ENCODE results near the gene NLRC3.

Gene NLRC3

DNA sequence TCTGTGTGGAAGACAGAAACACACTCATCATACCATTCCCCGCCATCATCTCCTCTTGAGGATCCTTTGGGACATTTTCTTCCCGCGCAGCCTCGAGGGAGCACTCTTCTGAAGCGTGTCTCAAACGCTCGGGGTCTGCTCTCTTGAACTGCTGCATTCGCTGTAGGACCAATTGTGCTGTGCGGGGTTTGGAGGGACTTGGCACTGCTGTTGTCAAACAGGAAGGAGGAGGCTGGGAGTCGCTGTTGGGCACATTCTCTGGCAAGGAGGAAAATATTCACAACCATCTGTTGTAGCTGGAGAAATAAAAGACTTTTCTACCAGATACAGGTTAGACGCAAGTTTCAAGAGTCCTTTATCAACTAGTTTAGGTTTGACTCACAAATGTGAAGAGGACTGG, 29.2 kb upstream of the NLRC3 start:
- no peak overlapping the region for H3K27ac Mint-ChIP-seq
- no peaks in the 10 kb centered on the region for H3K9me3 Mint-ChIP-seq
- H3K36me3 Mint-ChIP-seq = peaks cover 7% of the 10 kb centered on the region
- no peak overlapping the region for H3K4me3 Mint-ChIP-seq
- peaks cover 16% of the 10 kb centered on the region for H3K4me1 Mint-ChIP-seq
- H3K27me3 Mint-ChIP-seq = no peaks in the 10 kb centered on the region

DNA sequence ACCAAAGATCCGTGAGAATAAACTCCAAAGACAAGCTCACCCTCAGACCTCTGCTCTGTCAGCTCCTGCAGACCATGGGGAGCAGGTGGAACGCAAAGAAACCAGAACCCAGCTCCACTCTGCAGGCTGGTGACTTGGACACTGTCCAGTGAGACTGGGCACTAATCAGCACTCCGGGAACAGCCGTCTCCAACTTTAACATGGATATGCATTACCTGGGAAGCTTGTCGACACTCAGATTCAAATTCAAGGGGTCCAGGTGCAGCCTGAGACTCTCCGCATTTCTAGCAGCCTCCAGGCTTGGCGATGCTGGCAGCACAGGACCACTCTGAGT, 25.1 kb upstream of the NLRC3 start:
- H3K9me3 Mint-ChIP-seq = no peaks in the 10 kb centered on the region
- H3K27me3 Mint-ChIP-seq = no peaks in the 10 kb centered on the region

DNA sequence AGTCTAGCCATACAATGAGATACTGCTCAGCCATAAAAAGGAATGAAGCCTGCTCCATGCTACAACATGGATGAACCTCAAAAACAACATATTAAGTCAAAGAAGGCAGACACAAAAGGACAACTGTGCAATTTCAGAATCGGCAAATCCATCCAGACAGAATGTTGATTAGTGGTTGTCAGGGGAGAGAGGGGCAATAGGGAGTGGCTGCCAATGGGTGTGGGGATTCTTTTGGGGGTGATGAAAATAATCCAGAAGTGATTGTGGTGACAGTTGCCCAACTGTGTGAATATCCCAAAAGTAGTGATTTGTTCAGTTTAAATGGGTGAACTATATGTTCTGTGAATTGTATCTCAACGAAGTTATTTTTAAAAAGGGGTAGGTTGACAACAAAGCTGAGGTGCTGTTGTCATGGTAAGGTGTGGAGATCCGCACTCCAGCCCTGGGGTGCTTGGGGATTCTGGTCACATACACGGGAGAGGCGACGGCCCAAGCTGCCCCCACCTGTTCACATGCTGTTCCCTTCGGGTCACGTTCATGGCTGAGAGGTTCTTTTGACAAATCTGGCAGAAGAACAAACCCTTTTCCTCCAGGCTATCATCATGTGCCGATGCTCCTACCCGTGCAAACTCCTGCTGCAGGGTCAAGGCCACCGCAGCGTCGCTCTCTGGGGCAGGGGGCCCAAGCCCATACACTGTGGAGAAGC, 24.6 kb upstream of the NLRC3 start:
- no peaks in the 10 kb centered on the region for H3K27me3 Mint-ChIP-seq
- no peaks in the 10 kb centered on the region for H3K9me3 Mint-ChIP-seq
- H3K27ac Mint-ChIP-seq = no peak overlapping the region
- H3K4me3 Mint-ChIP-seq = no peak overlapping the region
- peaks cover 14% of the 10 kb centered on the region for H3K36me3 Mint-ChIP-seq
- peaks cover 3% of the 10 kb centered on the region for H3K4me1 Mint-ChIP-seq

More for the DNA sequence above, 25.1 kb upstream of the NLRC3 start:
- H3K36me3 Mint-ChIP-seq = peaks cover 14% of the 10 kb centered on the region
- H3K4me3 Mint-ChIP-seq = no peak overlapping the region
- peaks cover 3% of the 10 kb centered on the region for H3K4me1 Mint-ChIP-seq
- H3K27ac Mint-ChIP-seq = no peak overlapping the region

DNA sequence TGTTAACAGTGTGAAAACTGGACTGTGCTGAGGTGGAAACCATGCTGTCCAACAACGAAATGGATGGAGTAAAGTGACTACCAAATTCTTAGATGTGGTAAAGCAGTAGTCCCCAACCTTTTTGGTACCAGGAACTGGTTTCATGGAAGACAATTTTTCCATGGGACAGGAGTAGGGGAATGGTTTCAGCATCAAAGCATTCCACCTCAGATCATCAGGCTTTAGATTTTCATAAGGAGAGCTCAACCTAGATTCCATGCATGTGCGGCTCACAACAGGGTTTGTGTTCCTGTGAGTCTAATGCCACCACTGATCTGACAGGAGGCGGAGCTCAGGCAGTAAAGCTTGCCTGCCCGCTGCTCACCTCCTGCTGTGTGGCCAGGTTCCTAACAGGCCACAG, 22.7 kb upstream of the NLRC3 start:
- no peaks in the 10 kb centered on the region for H3K27me3 Mint-ChIP-seq
- peaks cover 16% of the 10 kb centered on the region for H3K36me3 Mint-ChIP-seq
- no peaks in the 10 kb centered on the region for H3K4me1 Mint-ChIP-seq
- no peak overlapping the region for H3K27ac Mint-ChIP-seq
- no peaks in the 10 kb centered on the region for H3K9me3 Mint-ChIP-seq
- no peak overlapping the region for H3K4me3 Mint-ChIP-seq

DNA sequence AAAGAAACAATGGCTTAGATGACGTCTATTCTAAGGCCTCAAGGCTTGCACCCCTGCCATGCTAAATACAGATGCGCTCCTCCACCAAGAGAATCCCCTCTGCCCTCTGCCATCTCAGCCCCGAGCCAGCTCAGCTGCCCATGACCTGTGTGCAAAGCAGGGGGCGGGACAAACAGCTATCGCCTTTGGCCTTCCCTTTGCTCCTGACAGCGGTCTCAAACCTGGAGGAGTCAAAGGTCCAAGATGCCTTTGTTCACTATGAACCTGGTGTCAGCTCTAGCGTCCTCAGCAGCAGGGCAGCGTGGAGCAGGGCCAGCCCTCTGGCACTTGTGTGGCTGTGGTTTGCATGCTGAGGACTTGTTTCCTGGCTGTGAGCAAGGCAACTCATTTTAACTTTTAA, 21.9 kb upstream of the NLRC3 start:
- no peaks in the 10 kb centered on the region for H3K27me3 Mint-ChIP-seq
- no peak overlapping the region for H3K4me3 Mint-ChIP-seq
- no peaks in the 10 kb centered on the region for H3K4me1 Mint-ChIP-seq
- H3K27ac Mint-ChIP-seq = no peak overlapping the region
- H3K36me3 Mint-ChIP-seq = peaks cover 16% of the 10 kb centered on the region
- no peaks in the 10 kb centered on the region for H3K9me3 Mint-ChIP-seq

DNA sequence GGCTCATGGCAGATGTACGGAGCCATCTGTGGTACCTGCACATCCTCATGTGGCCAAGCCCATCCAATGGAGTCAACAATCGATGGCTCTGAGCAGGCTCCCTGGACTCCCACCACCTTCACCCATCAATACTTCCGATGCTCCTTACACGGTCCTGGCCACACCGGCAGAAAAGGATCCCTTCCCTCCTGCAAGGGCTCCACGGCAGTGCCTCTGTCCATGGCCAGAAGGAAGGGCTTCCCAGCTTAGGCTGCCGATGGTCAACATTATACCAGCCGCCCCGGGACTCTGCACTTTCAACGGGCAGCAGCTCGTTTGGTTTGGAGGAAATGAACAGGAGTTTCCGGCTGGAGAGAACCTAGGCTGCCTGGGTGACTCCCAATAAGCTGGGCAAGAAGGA, 21.0 kb upstream of the NLRC3 start:
- no peaks in the 10 kb centered on the region for H3K27me3 Mint-ChIP-seq
- H3K9me3 Mint-ChIP-seq = no peaks in the 10 kb centered on the region
- H3K4me3 Mint-ChIP-seq = no peak overlapping the region

DNA sequence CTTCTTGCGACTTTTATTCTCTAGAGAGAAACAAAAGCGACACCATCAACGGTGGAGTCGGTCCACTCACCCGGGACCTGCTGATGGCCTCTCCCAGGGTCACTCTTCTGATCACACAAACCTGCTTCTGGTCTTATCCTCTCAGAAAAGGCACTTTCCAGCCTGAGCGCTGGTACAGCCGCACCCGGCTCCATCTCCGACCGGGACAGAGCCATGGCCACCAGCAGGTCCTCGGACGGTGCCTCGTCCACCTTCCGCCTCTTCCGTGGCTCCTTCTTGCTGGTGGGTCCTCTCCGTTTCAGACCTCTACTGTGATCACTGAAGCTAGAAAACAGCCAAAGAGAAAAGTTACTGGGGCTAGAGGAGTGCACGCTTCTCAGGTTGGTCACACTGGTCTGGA, 20.5 kb upstream of the NLRC3 start:
- Mint-ChIP-seq H3K9me3 (no peaks in the 10 kb centered on the region), H3K36me3 (peaks cover 12% of the 10 kb centered on the region), H3K27me3 (no peaks in the 10 kb centered on the region), H3K4me3 (no peak overlapping the region), H3K4me1 (no peaks in the 10 kb centered on the region), H3K27ac (no peak overlapping the region)

More for the DNA sequence above, 21.0 kb upstream of the NLRC3 start:
- no peaks in the 10 kb centered on the region for H3K4me1 Mint-ChIP-seq
- H3K36me3 Mint-ChIP-seq = peaks cover 12% of the 10 kb centered on the region
- H3K27ac Mint-ChIP-seq = no peak overlapping the region

DNA sequence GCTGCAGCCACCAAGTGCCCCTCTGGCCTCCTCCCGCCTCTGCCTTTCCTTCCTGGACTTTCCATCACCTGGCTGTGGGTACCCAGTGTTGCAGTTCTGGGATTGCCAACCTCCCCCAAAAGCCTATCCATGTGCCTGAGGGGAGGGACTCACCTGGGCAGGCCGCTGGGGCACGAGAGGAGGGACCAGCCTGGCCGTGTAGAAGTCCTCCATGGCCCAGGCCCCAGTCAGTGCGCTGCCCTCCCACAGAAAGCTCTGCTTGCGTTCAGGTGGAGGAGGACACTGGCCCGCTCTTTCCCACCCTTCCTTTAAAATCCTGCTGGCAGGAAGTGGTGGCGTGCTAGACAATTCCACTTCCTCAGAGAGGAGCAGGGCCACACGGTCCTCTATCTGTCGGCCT, 20.0 kb upstream of the NLRC3 start:
- Mint-ChIP-seq H3K27ac (no peak overlapping the region), H3K9me3 (no peaks in the 10 kb centered on the region), H3K4me3 (no peak overlapping the region), H3K36me3 (peaks cover 12% of the 10 kb centered on the region), H3K27me3 (no peaks in the 10 kb centered on the region), H3K4me1 (no peaks in the 10 kb centered on the region)

DNA sequence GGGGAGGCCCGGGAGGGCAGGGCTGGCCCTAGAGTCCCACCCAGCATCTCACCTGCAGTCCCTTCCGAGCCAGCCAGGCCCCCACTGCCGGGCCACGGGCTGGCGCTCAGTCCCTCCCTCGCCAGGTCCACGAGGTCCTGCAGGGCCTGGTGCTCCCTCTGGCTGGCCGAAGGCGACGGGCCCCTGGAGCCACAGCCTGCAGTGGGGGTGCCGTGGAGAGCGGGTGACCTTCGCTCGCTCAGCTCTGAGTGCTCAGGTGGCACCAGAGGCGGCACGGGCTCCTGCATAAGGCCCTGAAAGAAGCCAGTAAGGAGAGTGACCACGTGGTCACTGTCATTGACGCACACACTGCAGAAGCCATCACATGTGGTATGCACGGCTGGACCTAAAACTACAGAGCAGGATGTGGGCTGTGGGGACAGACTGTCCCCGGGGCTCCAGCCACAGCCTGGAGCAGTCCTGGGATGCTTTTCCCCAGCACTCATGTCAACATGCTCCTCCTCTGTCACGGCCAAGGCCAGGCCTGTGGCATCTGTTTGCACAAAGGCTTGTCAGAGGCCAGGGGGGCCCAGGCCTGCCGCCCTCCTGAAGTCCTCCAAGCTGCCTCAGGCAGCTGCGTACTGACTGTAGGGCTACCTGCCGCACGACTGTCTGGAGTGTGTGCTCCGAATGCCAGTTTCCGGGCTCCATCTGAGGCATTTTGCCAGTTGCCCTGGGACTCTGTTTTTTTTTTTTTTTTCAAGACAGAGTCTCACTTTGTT, 19.1 kb upstream of the NLRC3 start:
- Mint-ChIP-seq H3K27ac (no peak overlapping the region), H3K27me3 (no peaks in the 10 kb centered on the region), H3K4me3 (no peak overlapping the region), H3K4me1 (no peaks in the 10 kb centered on the region), H3K36me3 (peaks cover 7% of the 10 kb centered on the region), H3K9me3 (no peaks in the 10 kb centered on the region)

DNA sequence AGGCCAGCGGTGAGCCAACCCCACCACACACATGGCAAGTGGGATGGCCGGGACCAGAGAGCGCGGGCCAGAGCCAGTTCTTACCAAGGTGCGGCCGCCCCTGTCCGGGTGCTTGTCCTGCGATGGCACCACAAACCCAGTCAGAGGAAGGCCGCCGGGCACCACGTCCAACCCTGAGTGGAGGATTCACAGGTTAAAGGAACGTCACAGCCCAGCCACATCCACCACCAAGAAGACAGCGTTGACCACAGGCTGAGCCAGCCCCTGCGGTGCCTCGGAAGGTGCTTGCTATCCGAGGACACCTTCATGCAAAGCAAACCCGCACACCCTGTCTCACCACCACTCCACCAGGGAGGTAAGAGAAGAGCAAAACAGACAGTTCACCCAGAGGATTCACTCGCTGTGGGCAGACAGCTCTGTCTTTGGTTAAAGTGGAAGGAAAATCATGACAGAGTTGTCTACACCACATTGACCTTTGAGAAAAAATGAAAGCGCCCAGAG, 18.4 kb upstream of the NLRC3 start:
- no peaks in the 10 kb centered on the region for H3K4me1 Mint-ChIP-seq
- H3K4me3 Mint-ChIP-seq = no peak overlapping the region
- peaks cover 8% of the 10 kb centered on the region for H3K36me3 Mint-ChIP-seq
- H3K27me3 Mint-ChIP-seq = no peaks in the 10 kb centered on the region
- H3K9me3 Mint-ChIP-seq = no peaks in the 10 kb centered on the region
- H3K27ac Mint-ChIP-seq = no peak overlapping the region

DNA sequence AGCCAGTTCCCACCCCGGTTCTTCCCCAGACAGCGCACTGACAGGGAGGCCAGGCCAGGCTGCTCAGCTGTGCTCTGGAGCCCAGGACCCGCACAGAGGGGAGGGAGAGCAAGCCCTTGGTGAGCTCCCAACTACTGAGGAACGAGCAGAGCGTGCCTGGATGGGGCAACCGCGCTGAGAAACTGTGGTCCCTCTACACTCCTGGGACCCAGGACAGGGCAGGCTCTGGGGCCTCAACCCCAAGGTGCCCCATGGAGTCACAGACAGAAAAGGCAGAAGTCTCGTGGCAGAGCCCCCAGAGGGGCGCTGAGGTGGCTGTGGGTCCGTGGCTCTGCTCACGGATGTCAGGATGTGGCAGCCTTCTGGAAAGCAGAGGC, 17.9 kb upstream of the NLRC3 start:
- no peak overlapping the region for H3K4me3 Mint-ChIP-seq
- H3K9me3 Mint-ChIP-seq = no peaks in the 10 kb centered on the region
- H3K27ac Mint-ChIP-seq = no peak overlapping the region
- no peaks in the 10 kb centered on the region for H3K4me1 Mint-ChIP-seq
- H3K36me3 Mint-ChIP-seq = peaks cover 8% of the 10 kb centered on the region
- no peaks in the 10 kb centered on the region for H3K27me3 Mint-ChIP-seq

DNA sequence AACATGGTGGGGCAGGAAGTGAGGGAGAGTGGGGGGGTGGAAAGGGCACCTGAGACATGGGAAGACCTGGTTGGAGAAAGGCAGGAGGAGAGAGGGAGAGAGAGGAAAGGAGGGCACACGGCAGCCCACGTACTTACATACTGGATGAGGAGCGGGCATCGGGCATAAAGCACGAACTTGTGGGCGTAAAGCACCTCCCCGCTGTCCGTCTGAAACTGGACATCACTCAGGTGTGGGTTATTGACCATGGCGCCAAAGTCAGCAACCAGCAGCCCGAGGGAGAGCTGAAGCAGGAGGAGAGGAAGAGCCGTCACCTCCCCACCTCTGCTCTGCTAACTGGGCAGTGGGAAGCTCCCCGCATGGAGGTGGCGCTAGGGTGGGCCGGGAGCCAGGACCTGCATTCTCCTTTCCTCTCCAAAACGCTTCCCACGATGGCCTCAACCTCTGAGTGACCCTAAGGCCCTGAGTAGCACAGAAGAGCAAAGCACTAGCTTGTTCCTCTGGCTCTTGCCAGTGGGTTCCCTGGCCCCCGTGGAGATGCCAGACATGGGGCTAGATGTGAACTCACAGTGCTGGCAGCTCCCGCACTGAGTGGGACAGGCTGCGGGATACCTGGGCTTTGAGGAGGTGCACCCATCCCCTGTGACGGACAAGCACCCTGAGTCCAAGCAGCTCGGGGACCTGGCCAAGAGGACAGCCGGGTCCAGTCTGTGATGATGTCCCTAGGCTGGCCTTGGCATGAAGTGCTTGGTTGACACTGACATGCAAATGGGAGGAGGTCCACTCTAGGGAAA, 17.3 kb upstream of the NLRC3 start:
- Mint-ChIP-seq H3K4me3 (no peak overlapping the region), H3K27me3 (no peaks in the 10 kb centered on the region), H3K27ac (no peak overlapping the region), H3K36me3 (peaks cover 5% of the 10 kb centered on the region), H3K9me3 (no peaks in the 10 kb centered on the region), H3K4me1 (no peaks in the 10 kb centered on the region)

DNA sequence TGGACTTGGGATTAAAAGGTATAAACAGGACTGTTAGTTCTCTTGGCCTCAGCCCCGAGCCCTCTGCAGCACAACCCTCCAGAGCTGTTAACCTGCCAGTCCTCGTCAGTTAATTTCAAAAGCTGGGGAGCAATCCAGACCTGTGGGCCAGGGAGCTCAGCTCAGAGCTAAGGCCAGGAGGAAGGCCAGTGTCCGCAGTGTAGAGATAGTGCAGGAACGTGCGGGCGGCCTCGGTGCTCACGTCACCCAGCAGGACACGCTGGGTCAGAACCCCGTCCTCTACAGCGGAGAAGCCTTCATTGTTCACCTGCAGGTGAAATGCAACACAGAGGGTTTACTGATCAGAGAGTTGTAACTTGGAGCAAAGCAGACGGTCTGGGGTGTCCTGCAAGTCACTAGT, 15.4 kb upstream of the NLRC3 start:
- Mint-ChIP-seq H3K4me1 (no peaks in the 10 kb centered on the region), H3K36me3 (peaks cover 5% of the 10 kb centered on the region), H3K27ac (no peak overlapping the region)

DNA sequence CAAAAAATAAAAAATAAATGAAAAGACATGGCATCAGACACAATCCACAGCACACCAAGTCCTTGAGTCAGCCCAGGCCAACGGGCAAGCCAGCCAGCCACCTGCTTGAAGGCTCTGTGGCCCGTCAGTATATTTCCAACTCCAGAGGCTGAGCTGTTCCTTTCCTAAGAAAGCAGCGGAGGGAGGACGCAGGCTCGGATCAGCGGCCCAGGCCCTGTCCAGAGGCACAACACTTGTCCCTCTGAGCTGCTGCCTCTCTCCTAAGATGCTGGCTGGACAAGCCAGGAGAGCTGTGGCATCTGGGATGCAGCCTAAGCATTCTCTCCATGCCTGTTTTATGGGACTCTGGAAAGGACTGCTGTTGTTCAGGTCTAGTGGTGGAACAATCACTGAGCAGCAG, 14.8 kb upstream of the NLRC3 start:
- H3K27ac Mint-ChIP-seq = no peak overlapping the region

More for the DNA sequence above, 15.4 kb upstream of the NLRC3 start:
- no peaks in the 10 kb centered on the region for H3K27me3 Mint-ChIP-seq
- no peaks in the 10 kb centered on the region for H3K9me3 Mint-ChIP-seq
- H3K4me3 Mint-ChIP-seq = no peak overlapping the region

DNA sequence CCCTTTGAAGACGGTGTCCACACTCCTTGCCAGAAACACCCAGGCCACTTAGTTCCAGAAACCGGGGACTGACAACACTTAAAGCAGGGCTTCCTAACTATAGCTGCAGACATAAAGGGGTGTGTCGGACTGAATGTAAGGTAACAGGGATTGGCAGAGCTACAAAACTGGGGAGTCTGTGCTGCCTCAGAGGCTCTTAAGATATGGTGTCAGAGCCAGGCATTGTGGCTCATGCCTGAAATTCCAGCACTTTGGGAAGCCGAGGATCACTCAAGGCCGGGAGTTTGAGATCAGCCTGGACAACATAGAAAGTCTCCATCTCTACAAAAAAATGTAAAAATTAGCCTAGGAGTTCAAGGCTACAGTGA, 14.2 kb upstream of the NLRC3 start:
- H3K4me3 Mint-ChIP-seq = no peak overlapping the region
- no peaks in the 10 kb centered on the region for H3K9me3 Mint-ChIP-seq
- H3K4me1 Mint-ChIP-seq = no peaks in the 10 kb centered on the region
- H3K36me3 Mint-ChIP-seq = peaks cover 5% of the 10 kb centered on the region
- H3K27ac Mint-ChIP-seq = no peak overlapping the region
- no peaks in the 10 kb centered on the region for H3K27me3 Mint-ChIP-seq

More for the DNA sequence above, 14.8 kb upstream of the NLRC3 start:
- peaks cover 5% of the 10 kb centered on the region for H3K36me3 Mint-ChIP-seq
- H3K9me3 Mint-ChIP-seq = no peaks in the 10 kb centered on the region
- no peak overlapping the region for H3K4me3 Mint-ChIP-seq
- no peaks in the 10 kb centered on the region for H3K27me3 Mint-ChIP-seq
- no peaks in the 10 kb centered on the region for H3K4me1 Mint-ChIP-seq

Measured in activated naive CD4-positive, alpha-beta T cell treated with anti-CD3 and anti-CD28 coated beads, Interleukin-2, amount 50 U/mL, for 24 hours (primary cell).